ENCODE results near the gene TAL1. TPM values are rescaled to one million over a fixed set of nuclear protein-coding genes. Genes with fewer than 3 reads are reported as not detected.
A peak's percentile ranks its signal among the peaks of the same experiment; 100 is the strongest.

Gene TAL1
- total RNA-seq, 1 experiment from 2014 or later, result not detected

DNA sequence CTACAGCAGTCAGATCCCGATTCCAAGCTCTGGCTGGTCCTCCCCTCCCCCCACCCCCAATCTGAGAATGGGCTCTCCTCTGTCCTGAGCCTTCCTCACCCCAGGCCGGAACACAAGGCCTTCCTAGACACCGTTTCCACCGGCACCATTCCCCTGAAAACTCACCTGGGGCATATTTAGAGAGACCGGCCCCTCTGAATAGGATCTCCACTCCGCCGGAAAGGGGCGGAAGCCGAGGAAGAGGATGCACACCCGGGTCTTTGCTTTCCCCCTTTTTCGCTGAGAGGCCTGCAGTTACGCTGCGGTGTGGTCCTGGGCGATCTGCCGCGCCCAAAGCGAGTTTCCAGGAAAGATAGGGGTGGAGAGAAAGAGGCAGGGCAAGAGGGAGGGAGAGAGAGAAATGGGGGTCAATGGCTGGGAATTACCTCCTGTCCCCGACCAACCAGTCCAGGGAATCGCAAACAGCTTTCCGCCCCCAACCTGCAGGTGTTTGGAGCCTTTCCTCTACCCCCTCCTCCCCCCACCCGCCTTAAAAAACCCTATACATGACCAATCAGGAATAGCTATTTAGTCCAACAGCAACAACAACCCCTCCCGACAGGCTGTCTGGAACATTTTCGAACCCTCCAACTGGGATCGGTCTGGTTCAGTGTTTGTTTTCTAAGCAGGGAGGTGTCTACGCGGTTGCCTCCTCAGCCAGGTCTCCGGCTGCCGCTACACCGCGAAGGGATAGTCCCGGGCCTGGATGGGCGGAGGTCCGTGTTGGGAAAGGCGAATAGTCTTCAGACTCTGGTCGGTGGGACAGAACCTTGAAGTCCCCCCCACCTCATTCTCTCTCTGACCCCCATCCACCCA is 2.8 kb downstream of the TAL1 start:
- H3K14ac ChIP-seq (ENCODE audit: insufficient read depth, low read length), result no peak overlapping the region; the same call in 1 of the 2 replicates
- H3K79me1 ChIP-seq (ENCODE audit: insufficient read depth, low read depth, low read length, poor library complexity, severe bottlenecking), result no peaks in the 10 kb centered on the region
- H4K20me1 ChIP-seq (ENCODE audit: control insufficient read depth, insufficient read depth, insufficient read length), result peaks cover 2% of the 10 kb centered on the region
- peak overlapping the region; percentile 65 for H3K4me2 ChIP-seq (ENCODE audit: insufficient read depth, insufficient read length, low read length)
- no peak overlapping the region for H3K23ac ChIP-seq (ENCODE audit: insufficient read length, low read depth, low read length)
- H4K5ac ChIP-seq (ENCODE audit: insufficient read length, low read depth, low read length), result no peak overlapping the region
- Mint-ChIP-seq H3K36me3 (ENCODE audit: insufficient read depth in 1 of 3, low read depth in 3 of 3) (peaks cover 0 to 3% (median 0%) of the 10 kb centered on the region in 3 experiments; a peak in 2 of 7 replicates), H3K9me3 (peaks cover 0 to 7% of the 10 kb centered on the region in 2 experiments; a peak in 2 of 5 replicates), H3K4me3 (peak overlapping the region; percentile 31 to 79), H3K4me1 (peaks cover 35 to 55% of the 10 kb centered on the region in 2 experiments), H3K27ac (no peak overlapping the region), H3K27me3 (ENCODE audit: low read depth) (peaks cover 87% of the 10 kb centered on the region)
- H2BK120ac ChIP-seq (ENCODE audit: low read depth, low read length, poor library complexity, severe bottlenecking), result no peak overlapping the region
- no peaks in the 10 kb centered on the region; the same call in 1 of the 2 replicates for H3K4me1 ChIP-seq (ENCODE audit: insufficient read depth, low read length)
- H2BK15ac ChIP-seq (ENCODE audit: low read depth, low read length), result no peak overlapping the region
- H3K4ac ChIP-seq (ENCODE audit: low read depth, low read length), result no peak overlapping the region
- H2BK20ac ChIP-seq (ENCODE audit: low read depth, low read length, poor library complexity, severe bottlenecking), result no peak overlapping the region
- H3K79me2 ChIP-seq (ENCODE audit: insufficient read depth, low read length), result no peaks in the 10 kb centered on the region
- no peak overlapping the region for H3K9ac ChIP-seq (ENCODE audit: extremely low read depth, insufficient read length, low read length)
- H4K91ac ChIP-seq (ENCODE audit: insufficient read length, low read depth, low read length), result no peak overlapping the region
- no peak overlapping the region for H2AK5ac ChIP-seq (ENCODE audit: insufficient read length, low read length)
- no peak overlapping the region for H2BK12ac ChIP-seq (ENCODE audit: insufficient read length, low read depth, low read length)
- H3K27me3 ChIP-seq (ENCODE audit: insufficient read depth, low read length), result peaks cover 96% of the 10 kb centered on the region
- no peaks in the 10 kb centered on the region for H3K9me3 ChIP-seq (ENCODE audit: control insufficient read depth, low read depth, low read length)
- no peak overlapping the region for H2AFZ ChIP-seq (ENCODE audit: low read length)
- no peak overlapping the region for H3K18ac ChIP-seq (ENCODE audit: insufficient read length, low read depth, low read length)
- H3K23me2 ChIP-seq (ENCODE audit: insufficient read length, low read depth, low read length, poor library complexity, severe bottlenecking), result peaks cover 18% of the 10 kb centered on the region
- H4K8ac ChIP-seq (replicated peaks; ENCODE audit: insufficient read length, low read depth, low read length), result no peak overlapping the region
- H3K27ac ChIP-seq (ENCODE audit: insufficient read length, low read depth, low read length), result no peak overlapping the region
- TF ChIP-seq, protein P1, sequence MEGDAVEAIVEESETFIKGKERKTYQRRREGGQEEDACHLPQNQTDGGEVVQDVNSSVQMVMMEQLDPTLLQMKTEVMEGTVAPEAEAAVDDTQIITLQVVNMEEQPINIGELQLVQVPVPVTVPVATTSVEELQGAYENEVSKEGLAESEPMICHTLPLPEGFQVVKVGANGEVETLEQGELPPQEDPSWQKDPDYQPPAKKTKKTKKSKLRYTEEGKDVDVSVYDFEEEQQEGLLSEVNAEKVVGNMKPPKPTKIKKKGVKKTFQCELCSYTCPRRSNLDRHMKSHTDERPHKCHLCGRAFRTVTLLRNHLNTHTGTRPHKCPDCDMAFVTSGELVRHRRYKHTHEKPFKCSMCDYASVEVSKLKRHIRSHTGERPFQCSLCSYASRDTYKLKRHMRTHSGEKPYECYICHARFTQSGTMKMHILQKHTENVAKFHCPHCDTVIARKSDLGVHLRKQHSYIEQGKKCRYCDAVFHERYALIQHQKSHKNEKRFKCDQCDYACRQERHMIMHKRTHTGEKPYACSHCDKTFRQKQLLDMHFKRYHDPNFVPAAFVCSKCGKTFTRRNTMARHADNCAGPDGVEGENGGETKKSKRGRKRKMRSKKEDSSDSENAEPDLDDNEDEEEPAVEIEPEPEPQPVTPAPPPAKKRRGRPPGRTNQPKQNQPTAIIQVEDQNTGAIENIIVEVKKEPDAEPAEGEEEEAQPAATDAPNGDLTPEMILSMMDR (conservative IDR thresholded peaks at IDR 0.05), result no peak
- H2BK5ac ChIP-seq (ENCODE audit: insufficient read length, low read length), result no peak overlapping the region
- H3K56ac ChIP-seq (ENCODE audit: insufficient read length, low read depth, low read length), result no peak overlapping the region
- WGBS (ENCODE audit: extremely low coverage, insufficient read length, low lambda C conversion rate), result no CpG with 5 or more reads among the region's 35 CpGs
- no peak for DNase-seq
- no peak overlapping the region for H3T11ph ChIP-seq (ENCODE audit: low read length)
